Right cardiac atrium (tissue), 5 donors: ENCODE data around the gene CHD8. TPM values are rescaled to one million over a fixed set of nuclear protein-coding genes. Genes with fewer than 3 reads are reported as not detected.
A peak's percentile ranks its signal among the peaks of the same experiment; 100 is the strongest.

Experiments
- ATAC-seq, 2 donors: fragments of 200-7000 bp; cut with Tn5 transposase; one replicate each; pipeline versions ENCODE4 v1.8.0 to v1.9.1; 2020; ENCODE audit warnings: moderate library complexity in 2 of 2, mild to moderate bottlenecking in 1 of 2
- DNase-seq, 3 donors: peaks; one replicate each; pipeline ENCODE4 v3.0.0-alpha.2; 2020
- H3K27ac ChIP-seq: one replicate; pipeline ENCODE4 v1.5.1; 2013; ENCODE audit warnings: mild to moderate bottlenecking, low read length, control low read depth, moderate library complexity
- H3K27me3 ChIP-seq: one replicate; pipeline ENCODE4 v1.6.1; 2013; ENCODE audit not compliant: control insufficient read depth, insufficient read depth
- H3K4me1 ChIP-seq: one replicate; pipeline ENCODE4 v1.6.1; 2013; ENCODE audit warnings: low read length; ENCODE audit not compliant: control insufficient read depth, insufficient read depth
- H3K4me3 ChIP-seq: one replicate; pipeline ENCODE4 v1.5.1; 2013; ENCODE audit warnings: low read length, control low read depth
- H3K9me3 ChIP-seq: one replicate; pipeline ENCODE4 v1.6.1; 2013; ENCODE audit warnings: low read length; ENCODE audit not compliant: control insufficient read depth
- WGBS: extraction: QIAGEN DNeasy Blood & Tissue Kit; methylation state at CpG from one replicate; pipeline ENCODE4 v1.1.7; 2013; 5-methylcytosine and 5-hydroxymethylcytosine counted together
- intact Hi-C, 4 donors: fragments of 100-400 bp; cut with DNase I; formaldehyde crosslinking; loops; one replicate each; pipeline versions ENCODE4 v1.11.0 to v1.14.0; 2022 to 2023
- long read RNA-seq, 4 donors: library from polyadenylated mRNA; unstranded; transcript quantifications; one replicate each; pipeline ENCODE4 v2.0.0, GENCODE V29; 2020 to 2021
- polyA plus RNA-seq: library from polyadenylated mRNA; stranded (reverse); fragments of 200-250 nt; gene quantifications from one replicate; pipeline ENCODE4 v1.2.3, GENCODE V29; 2013
- total RNA-seq, 4 donors: library from RNA; stranded (reverse); fragmentation: NEBNext Ultra II Directional; extraction: Animal tissue kit (Norgen Biotek cat#: 25700); gene quantifications; one replicate each; pipeline ENCODE4 v1.2.1, GENCODE V29; 2021
- donor health status: healthy with polysubstance abuse.
- donor health status: DM: no; HTN: yes; CAD: no.
- donor health status: DM: no; HTN: no; CAD: no.
- donor health status: DM: no; HTN: yes; CAD: no; lungs with severe emphysema.
- donor health status: DM: yes; HTN: yes; CAD: no.

The CHD8 gene, protein sequence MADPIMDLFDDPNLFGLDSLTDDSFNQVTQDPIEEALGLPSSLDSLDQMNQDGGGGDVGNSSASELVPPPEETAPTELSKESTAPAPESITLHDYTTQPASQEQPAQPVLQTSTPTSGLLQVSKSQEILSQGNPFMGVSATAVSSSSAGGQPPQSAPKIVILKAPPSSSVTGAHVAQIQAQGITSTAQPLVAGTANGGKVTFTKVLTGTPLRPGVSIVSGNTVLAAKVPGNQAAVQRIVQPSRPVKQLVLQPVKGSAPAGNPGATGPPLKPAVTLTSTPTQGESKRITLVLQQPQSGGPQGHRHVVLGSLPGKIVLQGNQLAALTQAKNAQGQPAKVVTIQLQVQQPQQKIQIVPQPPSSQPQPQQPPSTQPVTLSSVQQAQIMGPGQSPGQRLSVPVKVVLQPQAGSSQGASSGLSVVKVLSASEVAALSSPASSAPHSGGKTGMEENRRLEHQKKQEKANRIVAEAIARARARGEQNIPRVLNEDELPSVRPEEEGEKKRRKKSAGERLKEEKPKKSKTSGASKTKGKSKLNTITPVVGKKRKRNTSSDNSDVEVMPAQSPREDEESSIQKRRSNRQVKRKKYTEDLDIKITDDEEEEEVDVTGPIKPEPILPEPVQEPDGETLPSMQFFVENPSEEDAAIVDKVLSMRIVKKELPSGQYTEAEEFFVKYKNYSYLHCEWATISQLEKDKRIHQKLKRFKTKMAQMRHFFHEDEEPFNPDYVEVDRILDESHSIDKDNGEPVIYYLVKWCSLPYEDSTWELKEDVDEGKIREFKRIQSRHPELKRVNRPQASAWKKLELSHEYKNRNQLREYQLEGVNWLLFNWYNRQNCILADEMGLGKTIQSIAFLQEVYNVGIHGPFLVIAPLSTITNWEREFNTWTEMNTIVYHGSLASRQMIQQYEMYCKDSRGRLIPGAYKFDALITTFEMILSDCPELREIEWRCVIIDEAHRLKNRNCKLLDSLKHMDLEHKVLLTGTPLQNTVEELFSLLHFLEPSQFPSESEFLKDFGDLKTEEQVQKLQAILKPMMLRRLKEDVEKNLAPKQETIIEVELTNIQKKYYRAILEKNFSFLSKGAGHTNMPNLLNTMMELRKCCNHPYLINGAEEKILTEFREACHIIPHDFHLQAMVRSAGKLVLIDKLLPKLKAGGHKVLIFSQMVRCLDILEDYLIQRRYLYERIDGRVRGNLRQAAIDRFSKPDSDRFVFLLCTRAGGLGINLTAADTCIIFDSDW (N-terminal part only)
- total RNA-seq (10 to 100 TPM; 34.8 to 40.6 (median 39.7) TPM), polyA plus RNA-seq (21.0 TPM)
- long read RNA-seq, donor 1, partial matches to known transcripts = 37 of 42 reads
- long read RNA-seq, donor 1, other reads (novel, unspliced or antisense) = 4 of 42 reads
- long read RNA-seq, donor 2, partial matches to known transcripts = 3 of 3 reads
- long read RNA-seq, donor 2, other reads (novel, unspliced or antisense) = 0 of 3 reads
- long read RNA-seq, donor 3, partial matches to known transcripts = 23 of 26 reads
- long read RNA-seq, donor 3, other reads (novel, unspliced or antisense) = 2 of 26 reads
- long read RNA-seq, donor 4, partial matches to known transcripts = 7 of 7 reads
- long read RNA-seq, donor 4, other reads (novel, unspliced or antisense) = 0 of 7 reads

DNA sequence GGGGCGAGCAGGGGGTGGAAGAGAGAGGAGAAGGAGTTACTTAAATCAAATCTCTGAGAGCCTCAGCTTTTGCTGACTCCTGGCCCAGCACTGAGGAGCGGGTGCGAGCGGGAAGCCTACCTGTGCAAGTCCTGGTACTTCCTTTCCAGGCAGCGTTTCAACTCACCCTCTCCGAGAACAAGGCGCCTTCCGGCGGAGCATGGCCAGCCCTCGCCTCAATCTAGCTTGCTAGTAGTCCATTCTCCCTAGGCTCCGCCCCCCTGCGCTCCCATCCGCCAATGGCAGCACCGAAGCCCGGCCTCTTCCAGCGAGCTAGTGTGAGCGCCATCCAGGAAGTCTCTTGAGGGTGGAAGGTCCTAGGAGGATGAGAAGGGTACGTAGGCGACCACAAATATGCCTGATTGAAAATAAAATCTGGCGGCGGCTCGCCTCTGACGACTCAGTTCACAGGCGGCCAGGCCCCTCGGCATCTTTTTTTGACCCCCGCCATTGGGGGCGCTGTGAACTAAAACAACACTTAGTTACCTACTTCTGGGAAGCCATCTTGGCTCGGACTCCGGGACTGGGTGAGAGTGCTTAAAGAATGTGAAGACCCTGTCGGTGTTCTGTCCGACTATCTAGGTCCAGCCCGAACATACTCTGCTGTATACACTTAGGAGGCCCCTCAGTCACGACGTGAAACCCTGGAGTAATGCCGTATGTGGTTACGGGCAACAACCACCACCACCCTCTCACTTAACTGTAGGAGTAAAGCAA, at the start of gene CHD8:
CHD8 (minus strand) TSS at position 212 of the 756 bp plus-strand sequence. CDS start 24,480 bp downstream, outside the sequence.
- Histone ChIP-seq H3K27me3 (no peaks in the 10 kb centered on the region), H3K9me3 (no peaks in the 10 kb centered on the region), H3K4me1 (peaks cover 7% of the 10 kb centered on the region), H3K4me3 (peak within 1 kb of the TSS; percentile 86), H3K27ac (peak within 1 kb of the TSS; percentile 100)
- under 1% methylated on average over 36 of the region's 36 CpGs for WGBS
- peak; percentile 100 for ATAC-seq
- DNase-seq = peak; percentile 100
- intact Hi-C loops = loop anchor here in 1 of 4 donors (10.0 kb wide), 1 partner anchor 99 kb away; no protein-coding TSS in a partner anchor

DNA sequence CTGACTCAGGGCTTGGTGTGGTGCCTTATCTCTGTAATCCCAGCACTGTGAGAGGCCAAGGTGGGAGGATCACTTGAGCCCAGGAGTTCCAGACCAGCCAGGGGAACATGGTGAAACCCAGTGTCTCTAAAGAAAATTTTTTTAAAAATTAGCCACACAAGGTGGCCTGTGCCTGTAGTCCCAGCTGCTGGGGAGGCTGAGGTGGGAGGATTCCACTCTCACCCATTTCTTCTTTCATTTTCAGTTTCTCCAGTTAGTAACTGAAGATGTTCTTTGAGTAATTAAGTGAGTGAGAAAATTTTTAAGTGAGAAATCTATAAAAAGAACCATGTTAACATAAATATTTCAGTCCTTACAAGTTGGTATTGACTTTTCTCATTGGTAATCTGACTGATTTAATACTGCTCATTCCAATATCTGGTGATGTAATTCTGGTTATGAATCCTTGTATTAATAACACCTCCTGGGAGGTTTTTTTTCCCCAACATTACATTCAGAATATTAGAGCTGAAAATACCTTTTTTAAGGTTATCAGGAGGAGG, 49.2 kb upstream of the CHD8 start:
- H3K4me1 ChIP-seq = no peaks in the 10 kb centered on the region
- intact Hi-C loops = loop anchor here in 1 of 4 donors (10.0 kb wide), 1 partner anchor 50 kb away; no protein-coding TSS in a partner anchor
- no peak overlapping the region for H3K27ac ChIP-seq
- H3K27me3 ChIP-seq = no peaks in the 10 kb centered on the region
- no peak overlapping the region for H3K4me3 ChIP-seq
- ATAC-seq = no peak
- no peaks in the 10 kb centered on the region for H3K9me3 ChIP-seq
- DNase-seq = no peak

DNA sequence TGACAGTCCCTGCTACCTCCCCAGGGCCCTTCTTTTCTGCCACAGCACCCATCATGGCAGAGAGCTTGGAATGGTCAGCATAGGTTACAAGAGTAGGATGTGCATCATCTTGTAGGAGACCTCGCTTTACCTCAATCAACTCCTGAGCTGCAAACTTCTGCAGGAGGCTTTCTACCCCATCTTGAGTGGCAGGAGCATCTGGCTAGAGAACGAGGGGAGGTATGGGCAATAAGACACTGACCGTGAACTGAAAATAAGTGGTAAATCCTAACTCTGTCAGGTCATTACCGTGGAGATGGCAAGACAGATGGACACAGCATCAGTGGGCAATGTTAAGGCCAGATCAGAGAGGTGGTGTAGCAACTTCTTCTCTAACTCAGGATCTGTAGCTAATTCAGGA, 47.5 kb upstream of the CHD8 start:
- no peaks in the 10 kb centered on the region for H3K9me3 ChIP-seq
- H3K4me3 ChIP-seq = no peak overlapping the region
- H3K4me1 ChIP-seq = no peaks in the 10 kb centered on the region
- no peaks in the 10 kb centered on the region for H3K27me3 ChIP-seq
- WGBS = 92% methylated on average over 4 of the region's 4 CpGs
- no peak overlapping the region for H3K27ac ChIP-seq
- DNase-seq (no peak), ATAC-seq (no peak)
- intact Hi-C loops = loop anchor here in 1 of 4 donors (10.0 kb wide), 1 partner anchor 51 kb away; no protein-coding TSS in a partner anchor

DNA sequence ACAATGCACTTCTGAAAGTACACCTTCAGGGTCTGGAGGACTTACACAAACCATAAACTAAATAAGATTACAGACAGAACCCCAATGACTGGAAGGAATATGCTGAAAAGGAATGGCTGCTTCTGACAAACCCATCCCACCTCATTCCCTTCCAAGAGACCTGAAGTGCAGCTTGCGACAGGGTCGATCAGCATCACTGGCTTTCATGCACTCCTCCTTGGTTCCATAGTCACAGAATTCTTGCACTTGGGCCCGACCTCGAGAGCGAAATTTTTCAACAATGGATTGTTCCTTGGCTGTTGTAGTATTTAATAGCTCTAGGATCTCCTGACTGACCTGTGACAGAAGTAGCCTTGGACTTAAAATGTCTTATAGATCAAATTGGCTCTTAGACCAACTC, 45.6 kb upstream of the CHD8 start:
- no peak for ATAC-seq
- Histone ChIP-seq H3K27ac (no peak overlapping the region), H3K27me3 (no peaks in the 10 kb centered on the region), H3K4me3 (no peak overlapping the region), H3K9me3 (no peaks in the 10 kb centered on the region), H3K4me1 (no peaks in the 10 kb centered on the region)
- DNase-seq = no peak
- intact Hi-C loops = loop anchor here in 1 of 4 donors (10.0 kb wide), 1 partner anchor 53 kb away; no protein-coding TSS in a partner anchor
- WGBS = 94% methylated on average over 5 of the region's 5 CpGs

DNA sequence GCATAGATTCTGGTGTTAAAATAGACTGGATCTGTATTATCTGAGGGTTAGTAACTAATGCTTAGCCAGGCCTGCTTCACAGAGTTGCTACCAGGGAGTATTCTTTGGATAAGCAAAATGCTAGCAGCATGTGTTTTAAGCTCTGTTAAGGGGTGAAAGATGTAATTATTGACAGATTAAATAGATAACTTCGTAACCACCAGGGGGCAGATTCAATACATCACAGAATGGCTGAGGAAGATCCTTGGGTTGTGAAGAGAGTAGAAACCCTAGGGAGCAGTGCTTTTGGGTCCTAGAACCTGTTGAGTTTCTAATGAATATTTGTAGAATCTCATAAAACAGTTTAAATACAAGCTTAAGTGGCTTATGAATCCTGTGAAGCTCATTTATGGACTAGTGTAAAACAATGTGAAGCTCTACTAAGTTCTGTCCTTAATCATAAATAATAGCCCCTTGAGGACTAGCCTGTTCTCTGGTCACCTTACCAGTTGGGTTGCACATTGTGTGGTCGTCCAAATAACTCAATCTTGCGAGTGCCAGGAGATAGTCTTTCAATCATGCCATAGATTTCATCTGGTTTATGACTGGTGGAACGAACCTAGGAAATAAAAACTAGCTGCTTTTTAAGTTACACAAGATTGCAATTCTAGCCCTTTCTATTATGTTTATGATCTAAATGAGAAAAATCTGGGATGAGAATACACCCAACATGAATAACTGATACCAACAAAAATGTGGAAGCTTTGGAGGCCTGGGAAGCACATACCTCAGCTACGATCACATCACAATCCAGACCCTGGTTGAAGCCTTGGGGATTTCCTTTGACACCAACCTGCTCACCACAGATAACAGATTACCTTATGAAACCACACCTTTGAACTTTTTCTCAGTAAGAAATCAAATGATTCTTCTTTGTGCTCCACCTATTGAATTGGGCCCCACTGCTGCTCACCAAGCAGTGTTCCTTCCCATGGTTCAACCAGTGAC, 42.9 kb upstream of the CHD8 start:
- WGBS = 64% methylated on average over 5 of the region's 5 CpGs
- Histone ChIP-seq H3K9me3 (no peaks in the 10 kb centered on the region), H3K27me3 (no peaks in the 10 kb centered on the region), H3K4me1 (no peaks in the 10 kb centered on the region), H3K4me3 (no peak overlapping the region), H3K27ac (no peak overlapping the region)
- intact Hi-C loops = no loop called here
- peak in 1 of 2 donors; percentile 34 for ATAC-seq
- DNase-seq = no peak

DNA sequence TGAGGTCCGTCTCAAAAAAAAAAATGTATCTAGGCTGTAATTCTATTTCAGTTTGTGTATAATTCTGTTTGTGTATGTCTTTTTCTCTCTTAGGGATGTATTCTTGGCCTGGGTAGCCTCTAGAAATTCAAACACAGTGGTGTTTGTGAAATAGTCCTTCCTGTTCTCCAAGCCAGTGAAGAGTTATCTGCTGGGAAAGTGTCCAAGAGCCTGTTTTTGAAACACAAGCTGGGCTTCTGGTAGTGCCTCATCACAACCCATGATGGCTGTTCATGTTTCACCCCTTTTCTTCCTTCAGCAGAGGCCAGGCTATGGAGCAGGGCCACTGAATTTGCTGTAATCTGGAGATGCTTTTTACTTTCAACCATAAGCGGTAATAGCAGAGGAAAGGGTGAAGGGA, 40.5 kb upstream of the CHD8 start:
- Histone ChIP-seq H3K9me3 (no peaks in the 10 kb centered on the region), H3K27ac (no peak overlapping the region), H3K4me1 (no peaks in the 10 kb centered on the region), H3K4me3 (no peak overlapping the region), H3K27me3 (no peaks in the 10 kb centered on the region)
- 90% methylated on average over 2 of the region's 2 CpGs for WGBS
- no peak for ATAC-seq
- DNase-seq = no peak
- intact Hi-C loops = no loop called here

DNA sequence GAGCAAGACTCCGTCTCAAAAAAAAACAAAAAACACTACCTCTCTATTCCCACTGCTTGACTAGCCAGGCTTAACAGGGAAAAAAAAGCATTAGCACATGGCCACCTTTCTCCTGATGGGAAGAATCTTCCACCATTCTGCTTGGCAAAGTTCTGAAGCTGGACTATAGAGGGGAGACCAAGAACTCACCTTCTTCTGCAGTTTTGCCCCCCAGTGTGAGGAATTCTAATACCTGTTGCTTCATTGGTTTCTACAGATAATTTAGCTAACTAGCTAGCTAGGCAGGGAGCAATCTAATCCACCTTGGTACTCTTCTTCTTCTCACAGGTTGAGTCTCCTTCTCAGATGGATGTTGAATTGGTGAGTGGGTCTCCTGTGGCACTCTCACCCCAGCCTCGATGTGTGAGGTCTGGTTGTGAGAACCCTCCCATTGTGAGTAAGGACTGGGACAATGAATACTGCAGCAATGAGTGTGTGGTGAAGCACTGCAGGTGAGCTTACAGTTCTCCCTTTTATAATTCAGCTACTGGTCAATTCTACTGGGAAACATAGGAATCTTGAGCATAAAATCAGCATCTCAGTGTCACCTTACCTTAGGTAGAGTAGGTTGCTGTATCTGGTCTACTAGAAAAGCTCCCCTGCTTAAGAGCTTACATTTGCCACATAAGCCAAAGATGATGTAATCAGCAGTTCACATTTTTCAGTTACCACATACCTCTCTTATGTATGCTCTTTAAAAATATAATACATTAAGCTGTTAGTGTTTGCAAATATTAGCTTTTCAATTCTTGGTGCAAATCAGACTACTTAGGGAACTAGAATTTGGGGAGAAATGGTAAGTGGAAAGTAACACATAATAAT, 39.2 kb upstream of the CHD8 start:
- H3K9me3 ChIP-seq = no peaks in the 10 kb centered on the region
- no peak overlapping the region for H3K27ac ChIP-seq
- ATAC-seq (no peak), DNase-seq (no peak)
- no peak overlapping the region for H3K4me3 ChIP-seq
- WGBS = 86% methylated on average over 2 of the region's 2 CpGs
- H3K4me1 ChIP-seq = no peaks in the 10 kb centered on the region
- H3K27me3 ChIP-seq = no peaks in the 10 kb centered on the region
- intact Hi-C loops = no loop called here

DNA sequence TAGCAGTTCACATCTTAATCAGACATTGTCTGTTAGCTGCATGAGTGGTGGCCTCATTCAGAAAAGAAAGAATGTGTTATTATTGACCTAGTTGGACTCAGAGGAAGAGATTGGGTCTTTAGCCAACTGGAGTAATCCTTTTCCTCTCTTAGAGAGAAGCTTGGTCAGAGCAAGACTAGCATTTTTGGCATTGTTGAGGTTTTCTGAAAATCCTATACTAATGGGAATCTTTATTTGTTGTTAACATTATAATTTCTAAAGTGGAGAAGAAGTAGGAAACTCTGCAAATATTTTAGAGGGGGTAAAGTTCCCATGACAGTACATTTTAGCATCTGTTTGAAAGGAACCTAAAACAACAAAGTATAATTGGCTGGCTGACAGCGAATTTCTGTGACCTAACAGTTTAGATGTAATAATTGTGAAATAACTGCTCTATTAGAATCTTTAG, 30.7 kb upstream of the CHD8 start:
- 83% methylated on average over 1 of the region's 1 CpG for WGBS
- H3K27ac ChIP-seq = no peak overlapping the region
- intact Hi-C loops = no loop called here
- DNase-seq (no peak), ATAC-seq (no peak)
- H3K27me3 ChIP-seq = no peaks in the 10 kb centered on the region
- no peaks in the 10 kb centered on the region for H3K4me1 ChIP-seq
- no peaks in the 10 kb centered on the region for H3K9me3 ChIP-seq
- no peak overlapping the region for H3K4me3 ChIP-seq
